Thyroid gland (tissue), 4 donors: ENCODE data around the gene KCNH5.

Source experiments
- CTCF ChIP-seq, 6 experiments: fragments of 200-600 bp in 3 of 6; fragments of 450-650 bp in 3 of 6; sonication (generic) in 3 of 6; IDR thresholded peaks; one replicate each; pipeline ENCODE4 v1.5.1; 2016 to 2019; ENCODE audit warnings: antibody characterized with exemption in 6 of 6, mild to moderate bottlenecking in 2 of 6, inconsistent platforms in 1 of 6, moderate library complexity in 1 of 6
- POLR2A ChIP-seq, 2 donors: fragments of 450-650 bp; IDR thresholded peaks; one replicate each; pipeline ENCODE4 v1.6.1; 2017; ENCODE audit warnings: antibody characterized with exemption in 2 of 2, mild to moderate bottlenecking in 2 of 2, moderate library complexity in 1 of 2

DNA sequence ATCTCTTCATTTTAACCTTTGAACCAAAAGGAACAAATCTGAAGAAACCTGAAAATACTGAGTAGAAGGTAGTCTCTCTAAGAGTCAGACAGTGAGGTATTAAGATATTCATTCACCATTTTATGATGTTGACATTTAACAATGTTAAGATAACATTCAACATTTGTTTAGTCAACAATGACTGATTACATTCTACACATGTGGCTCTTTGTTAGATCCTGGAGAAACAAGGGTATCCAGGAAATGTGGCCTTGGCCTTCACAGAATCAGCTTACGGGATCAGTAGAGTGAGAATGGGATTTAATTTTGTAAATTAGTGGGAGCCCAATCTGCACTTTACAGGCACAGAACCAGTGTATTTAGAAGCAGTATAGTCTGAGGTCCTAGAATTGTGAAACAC is 355.5 kb downstream of the KCNH5 start:
- no peak for TF ChIP-seq POLR2A (IDR thresholded peaks at IDR 0.05)
- TF ChIP-seq CTCF (IDR thresholded peaks at IDR 0.05) = no peak
